Keratinocyte (primary cell): Measurements from ENCODE around the gene CNOT9. TPM values are rescaled to one million over a fixed set of nuclear protein-coding genes. Genes with fewer than 3 reads are reported as not detected.

Experiments
- DNase-seq: peaks from one replicate; pipeline ENCODE4 v3.0.0-alpha.2; 2011; ENCODE audit warnings: low read depth, missing footprints, low spot score
- FAIRE-seq: peaks from 2 replicates; lab custom pipeline; 2011; peaks lifted over from hg19 to GRCh38; lab: Jason Lieb, UNC
- H2AFZ ChIP-seq: 2 replicates; pipeline ENCODE4 v1.6.0; 2012; ENCODE audit warnings: low read length, control low read depth, inconsistent platforms; ENCODE audit not compliant: control insufficient read depth
- H3K27ac ChIP-seq: 2 replicates; pipeline ENCODE4 v1.5.1; 2011; ENCODE audit warnings: low read length; ENCODE audit not compliant: control insufficient read depth, insufficient read depth
- H3K27me3 ChIP-seq: 3 replicates; pipeline ENCODE4 v1.6.0; 2011; ENCODE audit warnings: low read length; ENCODE audit not compliant: control insufficient read depth, insufficient read depth; ENCODE audit errors: extremely low read depth
- H3K36me3 ChIP-seq, 2 experiments: 2 replicates in 1 of 2; 3 replicates in 1 of 2; pipeline ENCODE4 v1.5.1; 2011; ENCODE audit warnings: low read length in 2 of 2, mild to moderate bottlenecking in 1 of 2; ENCODE audit not compliant: control insufficient read depth in 2 of 2, insufficient read depth in 2 of 2; ENCODE audit errors: extremely low read depth in 1 of 2
- H3K4me1 ChIP-seq: 3 replicates; pipeline ENCODE4 v1.5.1; 2011; ENCODE audit warnings: low read length; ENCODE audit not compliant: control insufficient read depth, insufficient read depth; ENCODE audit errors: extremely low read depth
- H3K4me2 ChIP-seq: 3 replicates; pipeline ENCODE4 v1.6.0; 2011; ENCODE audit warnings: low read depth, low read length; ENCODE audit not compliant: control insufficient read depth, insufficient read depth; ENCODE audit errors: extremely low read depth
- H3K4me3 ChIP-seq, 3 experiments: fragments of 200-600 bp in 1 of 3; sonication (generic) in 1 of 3; 2 replicates in 2 of 3; 3 replicates in 1 of 3; pipeline ENCODE4 v1.5.1; 2011 to 2016; ENCODE audit warnings: low read length in 3 of 3, mild to moderate bottlenecking in 3 of 3, control low read depth in 2 of 3, inconsistent platforms in 1 of 3, low read depth in 1 of 3, mixed read lengths in 1 of 3, mixed run types in 1 of 3, moderate library complexity in 1 of 3; ENCODE audit not compliant: control insufficient read depth in 2 of 3, insufficient read depth in 2 of 3; ENCODE audit errors: extremely low read depth in 1 of 3
- H3K79me2 ChIP-seq: 2 replicates; pipeline ENCODE4 v1.6.0; 2012; ENCODE audit warnings: low read length; ENCODE audit not compliant: control insufficient read depth, insufficient read depth
- H3K9ac ChIP-seq: 3 replicates; pipeline ENCODE4 v1.6.0; 2011; ENCODE audit warnings: low read length; ENCODE audit not compliant: control insufficient read depth, insufficient read depth; ENCODE audit errors: extremely low read depth
- H3K9me1 ChIP-seq: 3 replicates; pipeline ENCODE4 v1.6.0; 2011; ENCODE audit warnings: low read length; ENCODE audit not compliant: control insufficient read depth, insufficient read depth; ENCODE audit errors: extremely low read depth
- H3K9me3 ChIP-seq: 2 replicates; pipeline ENCODE4 v1.5.1; 2012; ENCODE audit warnings: low read depth, low read length; ENCODE audit not compliant: control insufficient read depth
- H4K20me1 ChIP-seq: 3 replicates; pipeline ENCODE4 v1.6.0; 2011; ENCODE audit warnings: low read length; ENCODE audit not compliant: control insufficient read depth, insufficient read depth; ENCODE audit errors: extremely low read depth
- EZH2 ChIP-seq: IDR thresholded peaks from one replicate; pipeline ENCODE4 v1.6.1; 2012; ENCODE audit warnings: inconsistent platforms, mild to moderate bottlenecking, low read length, moderate library complexity
- dilution Hi-C: fragments of 300-500 bp; cut with MboI; formaldehyde crosslinking; loops from one replicate; pipeline ENCODE4 v1.7.0; 2020; ENCODE audit warnings: low sequenced_read_pairs; ENCODE audit not compliant: extremely low pct_ligation_motif_present
- polyA plus RNA-seq, 5 experiments: library from polyadenylated mRNA; depleted of rRNA in 3 of 5; stranded (reverse) in 3 of 5; stranded (forward) in 1 of 5; unstranded in 1 of 5; fragments of >200 nt; gene quantifications; 1 replicate in 1 of 5; 2 replicates in 3 of 5; 3 replicates in 1 of 5; pipeline versions ENCODE4 v1.2.1 to v1.2.3, GENCODE V29; 2011 to 2012; ENCODE audit warnings: missing spikeins in 2 of 5, low read depth in 1 of 5, low replicate concordance in 1 of 5
- small RNA-seq, 3 experiments: library from RNA; depleted of rRNA; stranded (forward); fragments of <200 nt; gene quantifications; one replicate each; pipeline ENCODE3, GENCODE V24; 2012; ENCODE audit warnings: low read depth in 3 of 3, low replicate concordance in 1 of 3; ENCODE audit not compliant: insufficient read length in 3 of 3
- TF ChIP-seq, protein P1 (sequence below), 3 experiments: IDR thresholded peaks in 1 of 3; conservative IDR thresholded peaks in 1 of 3; optimal IDR thresholded peaks in 1 of 3; 2 replicates in 2 of 3; 3 replicates in 1 of 3; pipeline versions ENCODE3 to v1.5.1; 2011; ENCODE audit warnings: low read length in 3 of 3, mild to moderate bottlenecking in 3 of 3, moderate library complexity in 2 of 3, control low read depth in 1 of 3, inconsistent platforms in 1 of 3; ENCODE audit not compliant: insufficient read depth in 2 of 3; ENCODE audit errors: extremely low read depth in 1 of 3

The CNOT9 gene
- polyA plus RNA-seq, 1 donor (not counting 4 experiments of a cell fraction or from before 2014, with no cell fraction given) = 66.7 TPM

GRCh38 chr2:218645126-218645525, 76.5 kb downstream of the CNOT9 start:
- no peaks in the 10 kb centered on the region for H3K9me1 ChIP-seq
- no peaks in the 10 kb centered on the region for H3K9me3 ChIP-seq
- peaks cover 19% of the 10 kb centered on the region for H3K79me2 ChIP-seq
- FAIRE-seq (peak; percentile 100), DNase-seq (no peak)
- no peak for TF ChIP-seq EZH2
- TF ChIP-seq, protein P1, sequence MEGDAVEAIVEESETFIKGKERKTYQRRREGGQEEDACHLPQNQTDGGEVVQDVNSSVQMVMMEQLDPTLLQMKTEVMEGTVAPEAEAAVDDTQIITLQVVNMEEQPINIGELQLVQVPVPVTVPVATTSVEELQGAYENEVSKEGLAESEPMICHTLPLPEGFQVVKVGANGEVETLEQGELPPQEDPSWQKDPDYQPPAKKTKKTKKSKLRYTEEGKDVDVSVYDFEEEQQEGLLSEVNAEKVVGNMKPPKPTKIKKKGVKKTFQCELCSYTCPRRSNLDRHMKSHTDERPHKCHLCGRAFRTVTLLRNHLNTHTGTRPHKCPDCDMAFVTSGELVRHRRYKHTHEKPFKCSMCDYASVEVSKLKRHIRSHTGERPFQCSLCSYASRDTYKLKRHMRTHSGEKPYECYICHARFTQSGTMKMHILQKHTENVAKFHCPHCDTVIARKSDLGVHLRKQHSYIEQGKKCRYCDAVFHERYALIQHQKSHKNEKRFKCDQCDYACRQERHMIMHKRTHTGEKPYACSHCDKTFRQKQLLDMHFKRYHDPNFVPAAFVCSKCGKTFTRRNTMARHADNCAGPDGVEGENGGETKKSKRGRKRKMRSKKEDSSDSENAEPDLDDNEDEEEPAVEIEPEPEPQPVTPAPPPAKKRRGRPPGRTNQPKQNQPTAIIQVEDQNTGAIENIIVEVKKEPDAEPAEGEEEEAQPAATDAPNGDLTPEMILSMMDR (optimal IDR thresholded peaks at IDR 0.05 in 1 of 3, IDR thresholded peaks at IDR 0.05 in 1 of 3, conservative IDR thresholded peaks at IDR 0.05 in 1 of 3; ENCODE audit: extremely low read depth in 1 of 3, insufficient read depth in 2 of 3, low read length in 3 of 3) = no peak
- H4K20me1 ChIP-seq = peaks cover 3% of the 10 kb centered on the region
- H3K27me3 ChIP-seq = no peaks in the 10 kb centered on the region
- H3K9ac ChIP-seq = peak overlapping the region; percentile 36
- H3K4me1 ChIP-seq = peaks cover 23% of the 10 kb centered on the region
- H2AFZ ChIP-seq = no peak overlapping the region
- H3K27ac ChIP-seq = peak overlapping the region; percentile 74
- H3K4me3 ChIP-seq = no peak overlapping the region
- H3K36me3 ChIP-seq = peaks cover 47 to 64% of the 10 kb centered on the region in 2 experiments
- H3K4me2 ChIP-seq = peak overlapping the region; percentile 56
- dilution Hi-C loops = no loop called here

Small RNA genes within 50 kb of the gene (small RNA-seq; reads per million reads assigned to genes)
- gene RNU6-136P = 0 reads per million in 3 experiments

Other genes starting within 250 kb of the CNOT9 start
- not detected in 3 replicates for gene CATIP, start 212.0 kb upstream of the CNOT9 start, polyA plus RNA-seq
- 0.46 to 1.2 TPM (median 0.70 TPM) in 3 replicates for gene SLC11A1, start 186.6 kb upstream of the CNOT9 start, polyA plus RNA-seq
- gene CTDSP1, start 169.0 kb upstream of the CNOT9 start, polyA plus RNA-seq = 38.7 to 47.1 TPM (median 46.4 TPM) in 3 replicates
- not detected in 3 replicates for gene VIL1, start 149.7 kb upstream of the CNOT9 start, polyA plus RNA-seq
- 2.2 to 4.2 TPM (median 2.7 TPM) in 3 replicates for gene USP37, start 488 bp upstream of the CNOT9 start, polyA plus RNA-seq
- gene PLCD4, start 39.1 kb downstream of the CNOT9 start, polyA plus RNA-seq = 10.2 to 15.3 TPM (median 13.2 TPM) in 3 replicates
- 4.3 to 11.9 TPM (median 4.5 TPM) in 3 replicates for gene ZNF142, start 90.8 kb downstream of the CNOT9 start, polyA plus RNA-seq
- gene BCS1L, start 90.8 kb downstream of the CNOT9 start, polyA plus RNA-seq = 56.6 to 62.3 TPM (median 57.7 TPM) in 3 replicates
- 65.0 to 107 TPM (median 82.5 TPM) in 3 replicates for gene RNF25, start 103.2 kb downstream of the CNOT9 start, polyA plus RNA-seq
- gene STK36, start 103.2 kb downstream of the CNOT9 start, polyA plus RNA-seq = 17.3 to 25.4 TPM (median 19.0 TPM) in 3 replicates
- 19.6 to 26.3 TPM (median 20.1 TPM) in 3 replicates for gene TTLL4, start 142.0 kb downstream of the CNOT9 start, polyA plus RNA-seq
- 0.12 to 0.27 TPM (median 0.19 TPM) in 3 replicates for gene CYP27A1, start 213.3 kb downstream of the CNOT9 start, polyA plus RNA-seq